Activated T-helper 17 cell treated with anti-CD3 and anti-CD28 coated beads, Interleukin-2, amount 50 U/mL, for 72 hours (primary cell): Measurements from ENCODE around the gene RBM44. TPM values are rescaled to one million over a fixed set of nuclear protein-coding genes. Genes with fewer than 3 reads are reported as not detected.

ENCODE experiments used
- ATAC-seq: fragments of 150-1000 bp; cut with Tn5 transposase; replicated peaks from 2 replicates; pipeline ENCODE4 v1.10.0; 2021; ENCODE audit warnings: mild to moderate bottlenecking, moderate library complexity
- H3K27ac Mint-ChIP-seq: one replicate; pipeline ENCODE4 v1.8.0; 2022; ENCODE audit warnings: mixed read lengths
- H3K27me3 Mint-ChIP-seq: one replicate; pipeline ENCODE4 v1.8.0; 2022; ENCODE audit warnings: mixed read lengths
- H3K36me3 Mint-ChIP-seq: one replicate; pipeline ENCODE4 v1.8.0; 2022; ENCODE audit warnings: low read depth, mild to moderate bottlenecking, mixed read lengths
- H3K4me1 Mint-ChIP-seq: one replicate; pipeline ENCODE4 v1.8.0; 2022; ENCODE audit warnings: mixed read lengths
- H3K4me3 Mint-ChIP-seq: one replicate; pipeline ENCODE4 v1.8.0; 2022; ENCODE audit warnings: mild to moderate bottlenecking, mixed read lengths
- H3K9me3 Mint-ChIP-seq: one replicate; pipeline ENCODE4 v1.8.0; 2022; ENCODE audit warnings: mixed read lengths
- total RNA-seq, 2 donors: library from RNA; stranded (reverse); gene quantifications; one replicate each; pipeline ENCODE4 v1.2.3, GENCODE V29; 2022

RBM44 gene
- total RNA-seq, 2 donors from 2014 or later = 2.1 to 3.9 TPM

GRCh38 chr2:237888389-237888788 is 89.8 kb downstream of the RBM44 start:
- ATAC-seq = no peak
- Mint-ChIP-seq H3K27me3 (no peaks in the 10 kb centered on the region), H3K36me3 (no peaks in the 10 kb centered on the region), H3K9me3 (no peaks in the 10 kb centered on the region), H3K27ac (no peak overlapping the region), H3K4me3 (no peak overlapping the region), H3K4me1 (peaks cover 6% of the 10 kb centered on the region)

- peaks cover 6% of the 10 kb centered on the region for H3K4me1 Mint-ChIP-seq
- no peaks in the 10 kb centered on the region for H3K27me3 Mint-ChIP-seq
- H3K36me3 Mint-ChIP-seq = no peaks in the 10 kb centered on the region
- no peak overlapping the region for H3K4me3 Mint-ChIP-seq
- no peak for ATAC-seq
- H3K27ac Mint-ChIP-seq = no peak overlapping the region
- no peaks in the 10 kb centered on the region for H3K9me3 Mint-ChIP-seq
Observed at GRCh38 chr2:237889016-237889415, 90.4 kb downstream of the RBM44 start.

- H3K27me3 Mint-ChIP-seq = no peaks in the 10 kb centered on the region
- no peaks in the 10 kb centered on the region for H3K9me3 Mint-ChIP-seq
- H3K4me3 Mint-ChIP-seq = no peak overlapping the region
- peaks cover 6% of the 10 kb centered on the region for H3K4me1 Mint-ChIP-seq
- no peaks in the 10 kb centered on the region for H3K36me3 Mint-ChIP-seq
- no peak overlapping the region for H3K27ac Mint-ChIP-seq
- no peak for ATAC-seq
Observed at GRCh38 chr2:237889811-237890210, 91.2 kb downstream of the RBM44 start.

Other genes starting within 250 kb of the RBM44 start
- gene PRLH, start 232.2 kb upstream of the RBM44 start, total RNA-seq = not detected
- 1 to 10 TPM in 1 of 2 donors, under 1 TPM in 1; 0.43 to 2.5 TPM for gene RAB17, start 208.0 kb upstream of the RBM44 start, total RNA-seq
- gene LRRFIP1, start 171.2 kb upstream of the RBM44 start, total RNA-seq = 100 to 1,000 TPM; 271 to 319 TPM
- gene RAMP1, start 60.8 kb downstream of the RBM44 start, total RNA-seq = under 1 TPM in 1 of 2 donors, not detected in 1; 0.54 TPM
- 10 to 100 TPM; 38.9 to 44.7 TPM for gene UBE2F, start 168.2 kb downstream of the RBM44 start, total RNA-seq